HG02981 (cell line): ENCODE results near the gene CCL17.

Source experiments
- ATAC-seq: cut with Tn5 transposase; IDR thresholded peaks from one replicate; pipeline ENCODE4 v1.9.1; 2021; ENCODE audit warnings: mild to moderate bottlenecking, moderate library complexity; ENCODE audit not compliant: unreplicated experiment

Gene CCL17

GRCh38 chr16:57377080-57377841 is 27.3 kb upstream of the CCL17 start:
- ATAC-seq = peak; percentile 70

GRCh38 chr16:57379579-57379978 is 25.0 kb upstream of the CCL17 start:
- no peak for ATAC-seq

DNA sequence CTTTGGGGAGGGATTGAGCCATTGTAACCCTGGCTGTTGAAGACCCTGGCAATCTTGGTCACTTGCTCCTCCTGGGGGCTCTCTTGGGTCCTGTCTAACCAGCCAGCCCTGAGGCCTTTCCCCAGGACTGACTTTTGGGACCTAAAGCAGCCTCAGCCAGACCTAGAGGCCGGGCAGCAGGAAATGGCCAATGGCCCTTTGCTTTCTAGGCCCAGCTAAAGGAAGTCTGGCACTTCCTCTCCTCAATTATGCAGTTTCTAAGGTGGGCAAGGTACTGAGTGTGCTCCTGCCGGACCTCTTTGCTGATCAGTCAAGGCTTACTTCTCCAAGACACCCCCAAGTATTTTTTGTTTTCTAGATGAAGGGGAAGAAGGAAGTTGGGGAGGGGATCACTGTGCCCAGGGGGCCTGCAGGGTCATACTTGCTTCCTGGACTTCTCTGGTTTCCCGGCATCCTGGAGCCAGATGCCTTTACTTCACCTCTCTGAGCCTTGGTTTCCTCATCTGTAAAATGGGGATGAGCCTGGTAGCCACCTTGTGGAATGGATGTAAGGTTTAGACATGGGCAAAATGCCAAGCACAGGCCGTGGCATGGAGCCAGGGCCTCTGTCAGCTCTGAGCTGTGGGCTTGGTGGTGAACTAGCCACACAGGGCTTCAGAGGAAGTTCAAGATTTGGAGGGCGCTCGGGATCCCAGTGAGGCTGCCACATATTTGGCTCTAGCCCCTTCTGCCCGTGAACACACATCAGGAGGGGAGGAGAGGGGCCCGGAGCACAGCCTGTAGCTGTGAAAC is 23.7 kb upstream of the CCL17 start:
- ATAC-seq = no peak

- ATAC-seq = no peak
Observed at GRCh38 chr16:57381791-57382534, 22.6 kb upstream of the CCL17 start.

- no peak for ATAC-seq
Observed at GRCh38 chr16:57382535-57383275, 21.9 kb upstream of the CCL17 start.

DNA sequence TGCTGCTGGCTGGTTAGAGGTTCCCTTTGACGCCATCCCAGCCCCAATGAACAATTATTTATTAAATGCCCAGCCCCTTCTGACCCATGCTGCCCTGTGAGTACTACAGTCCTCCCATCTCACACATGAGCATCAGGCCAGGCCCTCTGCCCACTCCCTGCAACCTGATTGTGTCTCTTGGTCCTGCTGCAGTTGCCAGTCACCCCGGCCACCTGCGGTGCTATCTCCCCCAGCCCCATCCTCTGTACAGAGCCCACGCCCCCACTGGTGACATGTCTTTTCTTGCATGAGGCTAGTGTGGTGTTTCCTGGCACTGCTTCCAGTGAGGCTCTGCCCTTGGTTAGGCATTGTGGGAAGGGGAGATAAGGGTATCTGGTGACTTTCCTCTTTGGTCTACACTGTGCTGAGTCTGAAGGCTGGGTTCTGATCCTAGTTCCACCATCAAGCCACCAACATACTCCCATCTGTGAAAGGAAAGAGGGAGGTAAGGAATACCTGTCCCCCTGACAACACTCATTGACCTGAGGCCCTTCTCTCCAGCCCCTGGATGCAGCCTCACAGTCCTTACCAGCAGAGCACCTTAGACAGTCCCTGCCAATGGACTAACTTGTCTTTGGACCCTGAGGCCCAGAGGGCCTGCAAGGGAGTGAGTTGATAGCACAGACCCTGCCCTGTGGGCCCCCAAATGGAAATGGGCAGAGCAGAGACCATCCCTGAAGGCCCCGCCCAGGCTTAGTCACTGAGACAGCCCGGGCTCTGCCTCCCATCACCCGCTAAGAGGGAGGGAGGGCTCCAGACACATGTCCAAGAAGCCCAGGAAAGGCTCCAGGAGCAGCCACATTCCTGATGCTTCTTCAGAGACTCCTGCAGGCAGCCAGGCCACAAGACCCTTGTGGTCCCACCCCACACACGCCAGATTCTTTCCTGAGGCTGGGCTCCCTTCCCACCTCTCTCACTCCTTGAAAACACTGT is 21.0 kb upstream of the CCL17 start:
- ATAC-seq = no peak

DNA sequence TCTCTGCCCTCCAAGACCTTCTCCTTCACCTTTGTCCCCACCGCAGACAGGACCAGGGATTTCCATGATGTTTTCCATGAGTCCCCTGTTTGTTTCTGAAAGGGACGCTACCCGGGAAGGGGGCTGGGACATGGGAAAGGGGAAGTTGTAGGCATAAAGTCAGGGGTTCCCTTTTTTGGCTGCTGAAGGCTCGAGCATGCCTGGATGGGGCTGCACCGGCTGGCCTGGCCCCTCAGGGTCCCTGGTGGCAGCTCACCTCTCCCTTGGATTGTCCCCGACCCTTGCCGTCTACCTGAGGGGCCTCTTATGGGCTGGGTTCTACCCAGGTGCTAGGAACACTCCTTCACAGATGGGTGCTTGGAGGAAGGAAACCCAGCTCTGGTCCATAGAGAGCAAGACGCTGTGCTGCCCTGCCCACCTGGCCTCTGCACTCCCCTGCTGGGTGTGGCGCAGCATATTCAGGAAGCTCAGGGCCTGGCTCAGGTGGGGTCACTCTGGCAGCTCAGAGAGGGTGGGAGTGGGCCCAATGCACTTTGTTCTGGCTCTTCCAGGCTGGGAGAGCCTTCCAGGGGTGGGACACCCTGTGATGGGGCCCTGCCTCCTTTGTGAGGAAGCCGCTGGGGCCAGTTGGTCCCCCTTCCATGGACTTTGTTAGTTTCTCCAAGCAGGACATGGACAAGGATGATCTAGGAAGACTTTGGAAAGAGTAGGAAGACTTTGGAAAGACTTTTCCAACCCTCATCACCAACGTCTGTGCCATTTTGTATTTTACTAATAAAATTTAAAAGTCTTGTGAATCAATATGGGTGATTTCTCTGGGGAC is 20.1 kb upstream of the CCL17 start:
- ATAC-seq = no peak

DNA sequence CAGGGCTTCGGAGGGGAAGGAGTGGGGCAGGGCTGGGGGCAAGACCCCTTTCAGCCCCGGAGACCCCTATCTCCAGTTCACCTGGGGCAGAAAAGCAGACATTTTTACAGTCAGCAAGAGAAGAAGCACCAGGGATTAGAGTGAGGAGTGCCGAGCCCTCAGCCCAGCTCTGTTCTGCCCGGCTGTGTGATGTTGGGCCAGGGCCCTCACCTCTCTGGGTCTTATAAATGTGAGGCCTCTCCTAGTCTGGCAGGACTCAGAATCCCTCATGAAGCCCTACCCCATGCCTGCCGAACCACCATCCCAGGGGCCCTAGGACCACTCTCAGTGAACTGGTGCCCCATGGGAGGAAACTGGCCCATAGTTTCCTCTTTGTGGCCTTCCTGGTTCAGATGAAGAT is 19.5 kb upstream of the CCL17 start:
- ATAC-seq = no peak

GRCh38 chr16:57386381-57386951 is 18.1 kb upstream of the CCL17 start:
- no peak for ATAC-seq

DNA sequence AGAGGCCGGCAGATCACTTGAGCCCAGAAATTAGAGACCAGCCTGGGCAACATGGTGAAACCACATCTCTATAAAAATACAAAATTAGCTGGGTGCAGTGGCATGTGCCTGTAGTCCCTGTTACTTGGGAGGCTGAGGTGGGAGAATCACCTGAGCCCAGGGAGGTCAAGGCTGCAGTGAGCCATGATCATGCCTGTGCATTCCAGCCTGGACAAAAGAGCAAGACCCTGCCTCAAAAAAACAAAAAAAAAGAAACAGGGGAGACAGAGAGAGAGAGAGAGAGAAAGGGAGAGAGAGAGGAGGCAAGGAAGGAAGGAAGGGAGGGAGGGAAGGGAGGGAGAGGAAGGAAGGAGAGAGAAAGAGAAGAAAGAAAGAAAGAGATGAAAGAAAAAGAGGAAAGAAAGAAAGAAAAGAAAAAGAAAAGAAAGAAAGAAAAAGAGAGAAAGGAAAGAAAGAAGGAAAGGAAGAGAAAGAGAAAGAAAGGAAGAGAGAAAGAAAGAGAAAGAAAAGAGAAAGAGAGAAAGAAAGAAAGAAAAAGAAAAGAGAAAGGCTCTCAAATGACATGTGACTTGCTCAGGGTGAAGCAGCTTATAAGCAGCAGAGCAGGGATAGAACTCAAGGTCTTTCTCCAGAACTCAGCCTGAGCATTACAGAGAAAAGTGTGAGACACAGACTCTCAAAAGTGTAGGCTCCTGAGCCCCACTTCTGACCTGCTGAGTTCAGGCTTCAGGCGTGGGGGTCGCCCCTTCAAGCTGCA is 16.8 kb upstream of the CCL17 start:
- no peak for ATAC-seq

DNA sequence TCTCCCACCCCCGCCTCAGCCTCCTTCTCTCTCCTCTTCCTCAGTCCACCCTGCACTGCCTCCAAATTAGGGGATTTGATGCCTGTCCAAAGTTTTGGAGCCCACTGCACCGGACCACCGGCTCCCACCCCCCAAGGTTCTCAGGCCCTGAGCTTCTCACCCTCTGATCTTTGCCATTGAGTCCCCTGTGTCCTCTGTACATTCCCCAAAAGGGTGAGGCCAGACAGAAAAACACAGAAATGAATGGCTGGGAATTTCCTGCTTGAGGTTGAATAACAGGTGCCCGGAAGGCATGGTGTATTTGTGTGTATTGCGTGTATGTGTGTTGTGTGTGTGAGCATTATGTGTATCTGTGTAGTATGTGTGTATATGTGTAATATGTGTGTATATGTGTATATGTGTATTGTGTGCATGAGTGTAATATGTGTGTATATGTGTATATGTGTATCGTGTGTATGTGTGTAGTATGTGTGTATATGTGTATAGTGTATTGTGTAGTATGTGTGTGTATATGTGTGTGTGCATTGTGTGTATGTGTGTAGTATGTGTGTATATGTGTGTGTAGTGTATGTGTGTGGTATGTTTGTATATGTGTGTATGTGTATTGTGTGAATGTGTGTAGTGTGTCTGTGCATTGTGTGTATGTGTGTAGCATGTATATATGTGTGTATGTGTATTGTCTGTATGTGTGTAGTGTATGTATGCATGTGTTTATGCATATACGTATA is 16.0 kb upstream of the CCL17 start:
- ATAC-seq = no peak

- ATAC-seq = no peak
Observed at GRCh38 chr16:57389087-57389468, 15.5 kb upstream of the CCL17 start.

DNA sequence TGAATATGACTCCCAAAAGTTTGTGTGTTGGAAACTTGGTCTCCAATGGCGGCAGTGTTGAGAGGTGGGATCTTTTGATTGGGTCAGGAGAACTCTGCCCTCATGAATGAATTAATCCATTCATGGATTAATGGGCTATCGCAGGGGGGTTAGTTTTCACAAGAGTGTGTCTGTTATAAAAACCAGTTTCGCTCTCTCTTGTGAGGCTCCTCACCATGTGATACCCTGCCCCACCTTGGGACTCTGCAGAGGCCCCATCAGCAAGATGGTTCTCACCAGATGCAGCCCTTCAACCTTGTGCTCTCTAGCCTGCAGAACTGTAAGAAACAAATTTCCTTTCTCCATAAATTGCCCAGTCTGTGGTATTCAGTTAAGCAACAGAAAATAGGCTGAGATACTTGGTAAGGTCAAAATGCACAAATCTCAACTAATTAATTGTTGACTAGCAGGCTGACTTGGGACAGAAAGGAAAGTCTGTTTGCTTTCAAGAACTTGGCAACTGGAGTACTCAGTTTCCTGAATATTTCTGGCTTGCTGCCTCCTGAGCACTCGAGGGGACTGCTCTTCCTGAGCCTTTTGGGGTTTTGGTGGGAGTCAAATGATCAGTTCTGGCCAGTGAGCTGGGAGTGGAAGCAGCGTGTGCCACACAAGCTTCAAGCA is 13.8 kb upstream of the CCL17 start:
- ATAC-seq = no peak

GRCh38 chr16:57391300-57391699 is 13.3 kb upstream of the CCL17 start:
- no peak for ATAC-seq

GRCh38 chr16:57391708-57392107 is 12.9 kb upstream of the CCL17 start:
- no peak for ATAC-seq

GRCh38 chr16:57392694-57393093 is 11.9 kb upstream of the CCL17 start:
- no peak for ATAC-seq

DNA sequence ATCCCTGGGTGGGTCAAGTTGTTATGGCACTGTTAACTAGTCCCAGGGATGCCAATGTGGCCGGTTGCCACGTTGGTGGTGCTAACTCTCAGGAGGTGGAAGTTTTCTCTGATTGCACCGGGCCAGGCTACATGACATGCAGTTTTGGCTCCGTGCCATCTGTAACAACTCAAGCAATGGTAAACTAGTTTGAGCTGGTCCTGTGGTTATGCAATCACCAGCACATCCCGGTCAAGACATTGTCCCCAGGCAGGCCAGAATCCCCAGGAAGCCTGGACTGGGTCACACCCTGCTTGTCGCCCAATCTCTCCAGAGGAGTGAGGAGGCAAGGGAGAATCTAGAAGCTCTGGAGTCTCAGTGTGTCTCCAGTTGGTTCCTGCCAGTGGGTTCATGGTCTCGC is 10.1 kb upstream of the CCL17 start:
- no peak for ATAC-seq
